Frontal cortex (tissue), 4 donors: ENCODE measurements around the gene BCAR3. TPM values are rescaled to one million over a fixed set of nuclear protein-coding genes. Genes with fewer than 3 reads are reported as not detected.

Experiments
- DNase-seq, 2 donors: peaks; one replicate each; pipeline ENCODE4 v3.0.0; 2012; ENCODE audit warnings: low spot score in 2 of 2
- FAIRE-seq: peaks from 2 replicates; lab custom pipeline; 2012; peaks lifted over from hg19 to GRCh38; lab: Jason Lieb, UNC
- total RNA-seq: library from RNA; depleted of rRNA; stranded (reverse); fragments of >200 nt; gene quantifications from one replicate; pipeline ENCODE4 v1.2.3, GENCODE V29; 2014
- donor health status: control.
- donor health status: control.
- donor health status: control.

Gene BCAR3
- total RNA-seq = 4.1 TPM

DNA sequence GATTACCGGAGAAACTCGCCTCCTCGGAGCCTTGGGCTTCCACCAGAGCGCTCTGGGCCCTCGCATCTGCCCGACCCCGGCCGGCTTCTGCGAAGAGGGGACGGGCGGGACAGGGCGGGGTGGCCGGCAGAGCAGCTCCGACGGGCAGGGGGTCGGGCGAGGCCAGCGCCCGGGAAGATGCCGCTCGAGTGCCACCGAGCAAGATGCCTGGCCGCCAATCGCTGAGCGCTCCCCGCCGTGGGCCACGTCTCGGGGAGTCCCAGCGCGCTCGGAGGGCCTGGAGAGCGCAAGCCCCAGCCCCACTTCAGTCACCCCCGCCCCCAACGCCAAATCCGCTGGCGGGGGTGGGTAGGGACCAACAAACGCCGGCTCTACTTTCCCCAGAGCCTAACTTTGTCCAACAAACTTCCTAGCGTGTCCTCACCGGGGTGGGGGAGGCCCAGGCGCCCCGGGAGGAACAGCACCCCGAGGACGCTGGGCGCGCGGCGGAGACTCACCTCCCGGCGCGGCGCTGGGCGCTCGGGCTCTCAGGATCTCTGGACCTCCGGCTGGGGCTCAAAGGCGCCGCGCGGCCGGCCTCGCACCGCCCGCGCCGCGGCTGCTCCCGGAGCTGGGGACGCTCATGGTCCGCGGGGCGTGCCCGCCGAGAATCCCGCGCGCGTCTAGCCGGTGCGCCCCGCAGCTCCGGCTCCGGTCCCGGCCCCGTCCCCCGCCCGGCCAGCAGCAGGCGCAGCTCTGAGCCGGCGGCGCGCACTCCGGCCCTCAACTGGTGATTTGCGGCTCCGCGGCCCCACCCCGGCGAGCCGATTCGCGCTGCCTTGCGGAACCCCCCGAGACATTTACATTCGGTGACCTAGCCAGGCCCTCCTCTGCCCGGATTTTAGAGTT, at the start of gene BCAR3:
Gene BCAR3 (minus strand): TSS at position 737 of the 888 bp plus-strand sequence. CDS start 6,907 bp downstream, outside the sequence.
- FAIRE-seq (no peak), DNase-seq (peak; percentile 63 to 69)

DNA sequence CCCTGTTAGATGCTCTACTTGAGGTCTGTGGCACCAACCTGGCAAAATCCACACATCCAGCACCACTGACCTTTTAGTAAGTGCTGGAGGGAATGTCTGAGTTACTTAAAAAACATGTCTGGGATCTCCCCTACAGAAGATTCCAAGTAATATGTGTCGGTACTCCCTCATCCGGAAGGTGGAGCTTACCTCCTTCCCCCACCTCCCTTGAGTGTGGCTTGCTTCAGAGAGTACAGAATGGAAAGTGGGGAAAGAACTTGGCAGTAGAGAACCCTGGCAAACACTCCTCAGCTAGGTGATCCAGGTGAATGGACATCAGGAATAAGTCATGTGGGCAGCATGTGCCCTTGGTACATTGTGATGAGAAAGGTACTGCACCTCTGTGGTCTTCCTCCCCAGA, 49.0 kb upstream of the BCAR3 start:
- DNase-seq (no peak), FAIRE-seq (no peak)

DNA sequence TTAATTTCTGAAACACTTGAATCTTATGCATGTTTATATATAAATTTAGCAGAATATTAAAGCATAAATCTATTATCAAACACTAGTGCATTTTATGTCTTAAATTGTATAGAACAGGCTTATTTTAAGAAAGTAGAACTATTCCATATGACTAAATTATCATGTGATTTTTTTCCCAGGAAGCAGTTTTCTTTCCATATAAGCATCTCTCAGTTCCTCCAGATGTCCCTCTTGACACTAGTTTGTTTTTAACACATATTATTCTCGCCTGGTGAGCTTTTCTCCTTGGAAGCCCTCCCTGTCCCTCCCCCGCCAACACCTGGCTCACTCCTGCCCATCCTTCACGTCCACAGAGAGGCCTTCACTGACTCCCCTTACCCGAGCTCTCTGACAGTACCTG, 48.3 kb upstream of the BCAR3 start:
- DNase-seq = no peak
- FAIRE-seq = no peak

DNA sequence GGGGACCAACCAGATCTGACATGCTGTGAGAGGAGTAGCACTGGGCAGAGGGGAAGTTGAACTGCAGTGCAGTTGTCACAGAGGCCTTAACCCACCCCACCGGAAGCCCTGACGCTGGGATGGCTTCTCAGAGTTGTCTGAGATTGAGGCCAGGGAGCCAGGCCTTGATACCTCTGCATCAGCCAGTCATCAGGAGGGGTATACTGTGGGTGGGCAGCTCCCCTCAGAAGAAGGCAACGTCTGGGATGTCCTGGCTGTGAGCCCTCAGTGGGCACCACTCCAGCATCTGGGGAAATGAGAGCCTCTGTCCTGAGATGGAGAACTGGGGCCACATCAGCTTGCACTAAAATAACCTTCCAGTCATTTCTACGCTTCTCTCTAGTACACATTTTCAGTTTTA, 47.9 kb upstream of the BCAR3 start:
- FAIRE-seq (no peak), DNase-seq (no peak)

DNA sequence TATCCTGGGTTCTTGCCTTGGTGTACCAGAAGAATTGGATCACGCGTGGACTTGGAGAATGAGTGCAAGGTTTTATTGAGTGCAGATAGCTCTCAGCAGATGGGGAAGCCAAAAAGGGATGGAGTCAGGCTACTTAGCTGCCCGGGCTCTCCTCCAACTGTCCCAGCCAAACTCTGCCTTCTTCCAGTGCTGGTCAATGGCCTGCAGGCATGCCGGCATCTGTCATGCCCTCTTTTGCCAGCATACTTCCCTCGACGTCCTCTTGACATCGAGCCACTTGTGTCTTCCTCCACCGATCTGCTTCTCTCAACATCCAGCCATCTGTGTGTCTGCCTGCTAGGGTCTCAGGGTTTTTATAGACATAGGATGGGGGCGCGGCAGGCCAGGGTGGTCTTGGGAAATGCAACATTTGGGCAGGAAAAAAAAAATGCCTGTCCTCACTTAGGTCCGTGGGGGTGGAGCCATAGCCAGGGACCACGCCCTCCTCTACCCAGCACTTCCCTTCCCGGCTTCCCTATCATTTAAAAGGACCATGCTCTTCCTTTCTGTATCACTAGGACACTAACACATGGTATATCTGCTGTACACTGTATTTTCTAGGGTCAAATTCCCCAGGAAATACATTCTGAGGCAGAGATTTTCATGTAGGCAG, 47.0 kb upstream of the BCAR3 start:
- DNase-seq (no peak), FAIRE-seq (no peak)

DNA sequence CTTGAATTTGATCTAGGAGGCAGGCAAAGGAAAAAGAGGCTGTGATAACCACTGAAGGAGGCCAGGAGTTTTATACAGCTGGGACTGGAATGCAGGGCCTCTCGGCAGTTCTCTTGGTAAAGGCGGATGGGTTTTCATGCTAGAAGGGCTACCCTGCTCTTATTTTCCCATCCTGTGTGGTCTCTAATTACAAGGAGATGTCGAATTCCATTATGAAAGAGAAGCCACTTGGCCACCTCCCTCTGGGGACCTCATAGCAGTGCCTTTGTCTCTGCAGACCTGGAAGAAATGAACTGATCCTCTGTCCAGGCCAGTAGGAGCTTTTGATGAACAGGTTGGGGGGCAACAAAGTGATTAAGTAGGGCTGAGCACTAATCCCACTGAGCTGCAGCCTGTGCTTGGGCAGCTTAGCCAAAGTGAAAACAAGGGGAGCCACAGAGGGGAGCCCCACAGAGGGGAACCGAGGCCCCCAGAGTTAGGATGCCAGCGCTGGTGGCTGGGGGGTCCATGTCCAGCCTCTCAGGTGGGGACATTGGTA, 42.2 kb upstream of the BCAR3 start:
- FAIRE-seq (no peak), DNase-seq (no peak)

DNA sequence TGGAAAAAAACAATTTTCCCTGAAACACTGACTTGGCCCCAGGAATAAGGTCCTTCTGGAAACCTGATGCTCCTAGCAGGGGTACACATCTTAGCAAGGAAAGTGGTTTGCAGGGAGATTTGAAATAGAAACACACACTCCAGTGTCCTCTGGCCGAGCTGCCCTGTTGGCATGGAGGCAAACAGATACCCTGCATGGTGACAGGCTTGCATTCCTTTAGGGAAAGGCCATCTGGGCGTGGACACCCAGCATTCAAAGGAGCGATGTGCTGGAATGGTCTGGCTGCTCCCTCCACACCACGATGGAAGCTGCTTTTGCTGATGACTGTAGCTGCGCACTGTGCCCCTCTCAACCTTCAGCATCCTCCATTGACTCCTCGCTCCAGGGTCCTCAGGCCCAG, 41.5 kb upstream of the BCAR3 start:
- FAIRE-seq = no peak
- DNase-seq = no peak

DNA sequence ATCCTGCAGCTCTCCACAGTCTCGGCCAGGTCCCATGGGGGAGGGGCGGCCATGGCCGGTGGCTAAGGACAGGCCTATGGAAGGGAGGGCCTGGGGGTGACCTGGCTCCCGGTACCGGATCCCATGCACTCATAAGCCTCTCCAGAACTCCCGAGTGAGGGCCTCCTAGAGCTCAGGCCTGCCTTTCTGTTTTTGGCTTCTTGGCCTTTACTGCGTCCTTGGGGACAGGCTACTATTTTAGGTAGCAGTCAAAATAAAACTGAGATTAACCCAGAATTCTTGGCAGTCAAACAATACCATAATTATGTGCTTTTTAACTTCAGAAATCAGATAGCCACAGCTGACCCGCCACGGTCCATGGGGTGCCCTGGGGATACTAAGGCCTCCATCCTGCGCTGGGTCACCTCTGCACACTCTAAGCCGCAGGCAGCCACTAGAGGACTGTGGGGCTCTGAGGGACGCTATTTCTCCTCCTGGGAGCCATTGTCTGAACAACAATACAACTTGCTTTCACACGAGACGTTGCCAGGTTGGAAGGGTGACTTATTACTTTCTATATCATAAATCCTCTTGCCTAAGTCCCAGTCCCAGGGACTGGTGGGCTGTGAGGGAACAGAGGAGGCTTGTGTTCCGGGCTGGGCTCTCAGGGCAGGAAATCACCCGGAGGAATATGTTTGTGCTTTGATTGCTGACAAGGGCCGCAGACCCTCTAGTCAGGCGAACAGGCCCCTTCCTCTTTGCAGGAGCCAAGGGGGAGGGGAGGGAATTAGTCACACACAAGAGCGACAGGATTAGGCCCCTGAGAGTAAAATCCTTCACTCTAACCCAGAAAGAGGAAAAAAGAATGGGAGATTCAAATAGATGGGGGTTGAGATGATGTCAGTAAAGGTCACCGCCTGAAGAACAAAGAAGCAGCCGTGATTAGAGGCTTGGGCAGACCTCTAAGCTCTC, 40.7 kb upstream of the BCAR3 start:
- no peak for FAIRE-seq

DNA sequence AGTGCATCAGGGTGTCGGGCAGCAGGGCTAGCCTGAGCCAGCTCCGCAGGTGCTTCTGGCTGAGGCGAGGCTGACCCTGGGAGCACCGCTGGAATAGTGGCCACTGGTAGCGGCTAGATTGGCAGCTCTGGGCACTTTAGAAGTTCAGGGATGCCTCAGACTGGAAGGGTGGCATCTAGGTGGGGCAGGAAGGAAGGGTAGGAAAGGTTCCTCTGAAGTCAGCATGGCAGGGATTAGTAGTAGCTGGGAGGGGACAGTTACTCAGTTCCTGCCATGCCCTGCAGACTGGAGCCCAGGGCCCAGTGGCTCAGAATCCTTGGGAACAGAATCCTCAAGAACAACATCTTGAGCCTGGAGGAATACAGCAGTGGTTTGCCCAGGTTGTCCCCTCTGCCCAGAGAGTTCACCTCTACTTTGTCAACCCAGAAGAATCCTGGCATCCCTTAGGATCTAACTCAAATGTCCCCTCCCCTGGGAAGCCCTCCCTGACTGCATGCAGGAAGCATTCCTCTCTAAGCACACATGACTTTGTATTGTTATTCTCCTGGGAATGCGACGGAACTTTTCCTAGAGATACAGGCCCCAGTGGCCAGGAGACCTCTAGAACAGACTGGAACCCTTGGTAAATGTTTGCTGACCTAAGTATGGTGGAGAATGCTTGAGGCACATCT, 39.5 kb upstream of the BCAR3 start:
- DNase-seq (no peak), FAIRE-seq (no peak)

More for the DNA sequence above, 40.7 kb upstream of the BCAR3 start:
- DNase-seq = no peak

DNA sequence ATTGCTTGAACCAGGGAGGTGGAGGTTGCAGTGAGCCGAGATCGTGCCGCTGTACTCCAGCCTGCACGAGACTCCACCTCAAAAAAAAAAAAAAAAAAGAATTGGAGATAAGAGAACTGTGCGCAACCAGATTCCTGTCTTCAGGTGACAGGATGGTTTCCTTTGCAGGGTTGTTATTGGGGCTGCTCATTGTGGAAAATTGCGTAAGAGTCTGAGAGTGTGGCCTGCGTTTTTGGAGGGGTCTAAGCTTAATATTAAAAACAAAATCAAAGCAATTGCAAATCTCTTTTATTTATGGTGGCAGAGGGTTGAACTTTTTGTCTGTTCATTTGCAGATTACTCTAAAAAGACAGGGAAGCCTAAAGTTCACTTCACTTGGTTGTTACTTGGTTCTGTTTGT, 36.0 kb upstream of the BCAR3 start:
- DNase-seq (no peak), FAIRE-seq (no peak)

DNA sequence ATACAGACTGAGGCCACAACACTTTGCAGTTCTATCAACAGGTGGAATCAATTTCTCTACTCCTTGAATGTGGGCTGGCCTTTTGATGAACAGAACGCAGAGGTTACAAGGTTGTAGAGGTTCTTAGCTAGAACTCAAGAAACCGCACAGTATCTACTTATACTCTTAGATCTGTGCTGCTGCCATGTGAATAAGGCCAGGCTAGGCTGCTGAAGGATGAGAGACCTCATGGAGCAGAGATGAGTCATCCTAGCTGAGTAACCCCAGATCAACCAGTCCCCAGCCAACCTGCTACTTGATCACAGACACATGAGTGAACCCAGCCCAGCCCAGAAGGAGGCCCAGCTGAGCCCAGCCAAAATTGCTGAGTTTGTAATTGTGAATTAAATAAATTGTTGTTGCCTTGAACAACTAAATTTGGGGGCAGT, 35.3 kb upstream of the BCAR3 start:
- no peak for FAIRE-seq
- no peak for DNase-seq

DNA sequence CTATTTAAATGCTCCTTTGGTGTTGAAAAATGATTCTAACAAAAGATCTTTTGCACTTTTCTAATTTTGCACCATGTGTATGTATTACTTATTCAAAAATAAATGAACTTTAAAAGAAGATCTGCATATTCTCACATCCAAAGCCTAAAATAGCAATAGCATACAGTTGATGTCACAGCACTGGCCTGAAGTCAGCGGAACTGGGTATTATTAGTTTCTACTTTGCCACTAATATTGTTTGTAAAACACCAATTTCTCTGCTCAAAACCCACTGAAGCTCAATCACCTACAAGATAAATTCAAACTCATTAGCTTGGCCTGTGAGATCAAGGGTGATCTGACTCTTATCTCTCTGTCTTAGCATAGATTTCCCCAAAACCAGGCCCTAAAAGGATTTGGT, 34.5 kb upstream of the BCAR3 start:
- no peak for FAIRE-seq
- no peak for DNase-seq

DNA sequence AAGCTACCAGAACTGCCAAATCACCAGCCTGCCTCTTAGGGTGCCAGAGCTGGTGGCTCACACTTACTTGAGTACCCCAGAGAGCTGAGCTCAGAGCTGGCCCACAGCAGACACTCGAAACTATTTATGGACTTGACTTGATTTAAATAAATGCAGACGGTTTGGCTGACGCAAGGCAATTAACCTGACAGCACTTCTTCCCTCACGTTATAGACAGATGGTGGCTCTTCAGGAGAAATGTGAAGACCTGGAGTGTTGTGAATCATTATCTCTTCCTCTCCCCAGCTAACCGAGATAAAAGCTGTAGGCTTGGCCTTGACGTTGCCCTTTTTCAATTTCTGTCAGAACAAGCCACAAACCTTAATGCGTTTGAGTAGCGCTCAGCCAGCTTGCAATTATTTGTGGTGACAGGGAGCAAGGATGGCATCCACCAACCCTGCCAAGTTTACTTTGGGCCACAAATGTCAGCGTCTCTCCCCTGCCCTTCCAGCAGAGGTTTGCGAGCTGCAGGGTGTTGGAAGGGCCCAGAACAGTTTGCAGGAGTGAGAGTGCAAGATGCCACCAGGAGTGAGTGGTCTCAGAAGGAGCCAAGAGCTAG, 34.0 kb upstream of the BCAR3 start:
- FAIRE-seq (no peak), DNase-seq (no peak)

DNA sequence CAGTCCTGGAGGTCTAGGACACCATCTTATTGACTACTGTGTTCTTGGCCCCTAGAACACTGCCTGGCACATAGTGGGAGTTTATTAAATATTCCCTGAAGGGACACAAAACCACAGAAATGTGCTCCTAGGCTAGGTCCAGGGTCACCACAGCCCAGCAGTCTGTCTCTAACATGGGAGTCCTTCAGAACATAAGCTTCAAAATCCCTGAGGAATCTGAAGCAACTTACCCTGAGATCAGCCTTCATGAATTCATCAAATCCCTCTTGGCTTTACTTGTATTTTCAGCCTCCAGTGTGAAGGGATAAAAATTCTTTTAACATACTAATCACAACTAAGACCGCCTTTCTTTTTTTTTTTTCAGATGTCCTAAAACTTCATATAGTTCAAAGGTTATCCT, 32.7 kb upstream of the BCAR3 start:
- no peak for DNase-seq
- FAIRE-seq = no peak

DNA sequence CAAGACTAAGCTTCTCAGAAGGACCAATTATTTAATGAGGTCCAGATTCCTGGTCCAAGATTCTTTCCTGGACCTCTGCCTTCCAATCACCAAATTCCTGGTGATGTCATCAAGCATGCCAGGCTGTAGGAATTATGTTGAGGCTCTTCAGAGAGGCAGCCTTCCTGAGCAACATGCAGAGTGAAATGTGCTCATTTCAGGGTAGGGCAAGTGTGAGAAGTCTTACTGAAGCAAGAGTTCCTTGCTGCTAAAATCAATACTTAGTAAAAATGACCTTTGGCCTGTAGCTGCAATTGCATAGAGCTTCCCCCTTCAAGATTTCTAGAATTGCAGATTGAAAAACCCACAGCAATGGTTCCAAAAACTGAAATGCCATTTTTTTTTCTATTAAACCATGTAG, 31.7 kb upstream of the BCAR3 start:
- DNase-seq = no peak
- FAIRE-seq = no peak

DNA sequence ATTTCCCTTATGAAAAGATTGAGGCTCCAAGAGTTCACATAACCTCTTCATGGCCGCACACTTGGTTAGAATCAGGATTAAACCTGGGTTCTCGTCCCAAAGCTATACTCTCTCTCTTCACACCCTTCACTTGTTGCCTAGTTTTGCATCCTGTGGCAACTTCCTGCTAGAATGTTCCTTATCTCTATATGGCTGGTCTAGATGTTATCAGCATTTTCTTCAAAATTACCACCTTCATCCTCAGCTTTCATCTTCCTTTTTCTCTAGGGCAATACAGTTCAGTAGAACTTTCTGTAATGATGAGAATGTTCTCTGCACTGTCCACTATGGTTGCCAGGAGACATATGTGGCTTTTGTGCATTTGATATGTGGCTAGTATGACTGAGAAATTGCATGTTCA, 31.1 kb upstream of the BCAR3 start:
- DNase-seq (no peak), FAIRE-seq (no peak)

DNA sequence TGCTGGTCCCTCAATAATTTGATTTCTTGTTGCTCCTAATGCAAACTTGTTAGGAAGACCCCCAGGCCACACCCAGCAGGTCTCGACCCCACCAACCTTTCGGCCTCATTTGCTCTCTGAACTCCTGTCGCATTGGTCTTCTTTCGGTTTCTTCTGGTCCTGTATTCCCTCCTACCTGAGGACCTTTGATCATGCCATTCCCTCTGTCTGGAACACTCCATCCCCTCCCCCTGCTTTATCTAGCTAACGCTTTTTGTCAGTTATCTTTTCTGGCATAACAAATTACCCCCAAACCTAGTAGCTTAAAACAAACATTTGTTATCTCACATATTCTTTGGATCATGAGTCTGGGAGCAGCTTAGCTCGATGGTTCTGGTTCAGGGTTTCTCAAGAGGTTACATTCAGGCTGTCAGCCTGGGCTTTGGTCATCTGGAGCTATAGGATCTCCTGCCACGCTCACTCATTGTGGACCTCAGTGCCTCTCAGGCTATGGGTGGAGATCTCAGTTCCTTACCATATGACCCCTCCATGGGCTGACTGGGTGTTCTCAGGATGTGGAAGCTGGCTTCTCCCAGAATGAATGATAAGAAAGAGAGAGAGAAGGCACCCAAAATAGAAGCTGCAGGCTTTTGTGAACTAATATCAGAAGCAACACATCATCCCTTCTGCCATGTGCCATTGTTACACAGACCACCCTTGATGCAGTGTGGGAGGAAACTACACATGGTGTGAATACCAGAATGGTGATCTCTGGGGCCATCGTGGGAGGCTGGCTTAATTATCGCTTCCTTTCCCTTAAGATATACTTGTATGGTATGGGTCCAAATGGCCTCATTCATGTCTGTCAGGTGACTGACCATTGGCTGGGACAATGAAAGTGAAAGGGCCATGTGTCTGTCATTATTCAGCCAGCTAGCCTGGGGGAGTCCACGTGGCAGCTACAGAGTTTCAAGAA, 29.1 kb upstream of the BCAR3 start:
- FAIRE-seq = no peak
- no peak for DNase-seq
